ENCODE measurements around the gene NMNAT2. TPM values are rescaled to one million over a fixed set of nuclear protein-coding genes. Genes with fewer than 3 reads are reported as not detected.

NMNAT2 gene
- total RNA-seq, 1 donor from 2014 or later = 0.50 TPM

- no peaks in the 10 kb centered on the region for H3K27me3 ChIP-seq (ENCODE audit: insufficient read depth, low read length)
- no peaks in the 10 kb centered on the region for H3K4me1 ChIP-seq (ENCODE audit: insufficient read depth, low read length)
- DNase-seq (ENCODE audit: low read depth) (no peak), FAIRE-seq (no peak)
- Mint-ChIP-seq H3K4me3 (ENCODE audit: unreplicated experiment) (no peak overlapping the region), H3K27me3 (ENCODE audit: low read depth, unreplicated experiment) (peaks cover 2% of the 10 kb centered on the region), H3K27ac (ENCODE audit: unreplicated experiment) (no peak overlapping the region), H3K9me3 (ENCODE audit: unreplicated experiment) (no peaks in the 10 kb centered on the region), H3K36me3 (ENCODE audit: low read depth, unreplicated experiment) (no peaks in the 10 kb centered on the region), H3K4me1 (ENCODE audit: low read depth, unreplicated experiment) (peaks cover 2% of the 10 kb centered on the region)
- H4K20me1 ChIP-seq (ENCODE audit: insufficient read depth, low read length) = no peaks in the 10 kb centered on the region
- TF ChIP-seq EZH2 (IDR thresholded peaks at IDR 0.05; ENCODE audit: insufficient read depth, low read length) = no peak
- no peak for TF ChIP-seq CTCF (IDR thresholded peaks at IDR 0.05; ENCODE audit: insufficient read depth, low read depth, low read length)
- no peaks in the 10 kb centered on the region for H3K36me3 ChIP-seq (ENCODE audit: insufficient read depth, low read length)
- H3K4me3 ChIP-seq (ENCODE audit: insufficient read depth, low read depth, low read length) = no peak overlapping the region
- no peak overlapping the region for H2AFZ ChIP-seq (ENCODE audit: low read depth, low read length)
- no peak overlapping the region for H3K27ac ChIP-seq (ENCODE audit: low read depth, low read length)
- H3K9ac ChIP-seq (ENCODE audit: low read length) = no peak overlapping the region
- no peaks in the 10 kb centered on the region for H3K79me2 ChIP-seq (ENCODE audit: insufficient read depth, low read length)
- H3K9me3 ChIP-seq (ENCODE audit: insufficient read depth, low read depth, low read length) = no peaks in the 10 kb centered on the region
- no peak overlapping the region for H3K4me2 ChIP-seq (ENCODE audit: low read length)
These were observed 45.4 kb upstream of the NMNAT2 start for GRCh38 chr1:183463566-183463965.

- Histone ChIP-seq H3K36me3 (ENCODE audit: insufficient read depth, low read length) (no peaks in the 10 kb centered on the region), H3K79me2 (ENCODE audit: insufficient read depth, low read length) (no peaks in the 10 kb centered on the region), H3K4me3 (ENCODE audit: insufficient read depth, low read depth, low read length) (no peak overlapping the region), H3K4me2 (ENCODE audit: low read length) (no peak overlapping the region), H4K20me1 (ENCODE audit: insufficient read depth, low read length) (no peaks in the 10 kb centered on the region), H3K27me3 (ENCODE audit: insufficient read depth, low read length) (no peaks in the 10 kb centered on the region), H3K9me3 (ENCODE audit: insufficient read depth, low read depth, low read length) (no peaks in the 10 kb centered on the region), H2AFZ (ENCODE audit: low read depth, low read length) (no peak overlapping the region), H3K9ac (ENCODE audit: low read length) (no peak overlapping the region), H3K4me1 (ENCODE audit: insufficient read depth, low read length) (no peaks in the 10 kb centered on the region), H3K27ac (ENCODE audit: low read depth, low read length) (no peak overlapping the region)
- DNase-seq (ENCODE audit: low read depth) = no peak
- Mint-ChIP-seq H3K4me1 (ENCODE audit: low read depth, unreplicated experiment) (peaks cover 2% of the 10 kb centered on the region), H3K27ac (ENCODE audit: unreplicated experiment) (peak overlapping the region; percentile 80), H3K36me3 (ENCODE audit: low read depth, unreplicated experiment) (no peaks in the 10 kb centered on the region), H3K9me3 (ENCODE audit: unreplicated experiment) (no peaks in the 10 kb centered on the region), H3K4me3 (ENCODE audit: unreplicated experiment) (no peak overlapping the region), H3K27me3 (ENCODE audit: low read depth, unreplicated experiment) (peaks cover 2% of the 10 kb centered on the region)
- no peak for FAIRE-seq
- no peak for TF ChIP-seq CTCF (IDR thresholded peaks at IDR 0.05; ENCODE audit: insufficient read depth, low read depth, low read length)
- TF ChIP-seq EZH2 (IDR thresholded peaks at IDR 0.05; ENCODE audit: insufficient read depth, low read length) = no peak
These were observed 43.2 kb upstream of the NMNAT2 start for GRCh38 chr1:183461350-183461749.

GRCh38 chr1:183460596-183460995, 42.4 kb upstream of the NMNAT2 start:
- Mint-ChIP-seq H3K4me3 (ENCODE audit: unreplicated experiment) (no peak overlapping the region), H3K27me3 (ENCODE audit: low read depth, unreplicated experiment) (peaks cover under 1% of the 10 kb centered on the region), H3K9me3 (ENCODE audit: unreplicated experiment) (no peaks in the 10 kb centered on the region), H3K4me1 (ENCODE audit: low read depth, unreplicated experiment) (peaks cover 2% of the 10 kb centered on the region), H3K27ac (ENCODE audit: unreplicated experiment) (no peak overlapping the region), H3K36me3 (ENCODE audit: low read depth, unreplicated experiment) (no peaks in the 10 kb centered on the region)
- Histone ChIP-seq H3K4me3 (ENCODE audit: insufficient read depth, low read depth, low read length) (no peak overlapping the region), H3K79me2 (ENCODE audit: insufficient read depth, low read length) (no peaks in the 10 kb centered on the region), H3K36me3 (ENCODE audit: insufficient read depth, low read length) (no peaks in the 10 kb centered on the region), H3K27me3 (ENCODE audit: insufficient read depth, low read length) (no peaks in the 10 kb centered on the region), H2AFZ (ENCODE audit: low read depth, low read length) (no peak overlapping the region), H3K27ac (ENCODE audit: low read depth, low read length) (no peak overlapping the region), H3K4me2 (ENCODE audit: low read length) (no peak overlapping the region), H3K4me1 (ENCODE audit: insufficient read depth, low read length) (no peaks in the 10 kb centered on the region), H4K20me1 (ENCODE audit: insufficient read depth, low read length) (no peaks in the 10 kb centered on the region), H3K9ac (ENCODE audit: low read length) (no peak overlapping the region), H3K9me3 (ENCODE audit: insufficient read depth, low read depth, low read length) (no peaks in the 10 kb centered on the region)
- no peak for DNase-seq (ENCODE audit: low read depth)
- FAIRE-seq = no peak
- TF ChIP-seq EZH2 (IDR thresholded peaks at IDR 0.05; ENCODE audit: insufficient read depth, low read length) = no peak
- no peak for TF ChIP-seq CTCF (IDR thresholded peaks at IDR 0.05; ENCODE audit: insufficient read depth, low read depth, low read length)
